22Rv1 (cell line): ENCODE results near the gene VDR.

Source experiments
- CTCF ChIP-seq: fragments of 450-650 bp; IDR thresholded peaks from 2 replicates; pipeline ENCODE4 v1.5.1; 2017; ENCODE audit warnings: mild to moderate bottlenecking
- ZFX ChIP-seq: fragments of 450-650 bp; IDR thresholded peaks from 2 replicates; pipeline ENCODE4 v1.6.1; 2017; ENCODE audit warnings: antibody characterized with exemption, borderline replicate concordance

GRCh38 chr12:47808574-47809365, 96.0 kb downstream of the VDR start:
- TF ChIP-seq CTCF (no peak), ZFX (no peak)
